GM23248 (cell line): ENCODE measurements around the gene SLC22A12. TPM values are rescaled to one million over a fixed set of nuclear protein-coding genes. Genes with fewer than 3 reads are reported as not detected.

Experiments
- DNase-seq: peaks from one replicate; pipeline ENCODE4 v3.0.0-alpha.2; 2015
- H2AFZ ChIP-seq: fragments of 200-600 bp; sonication (generic); 2 replicates; pipeline ENCODE4 v1.6.1; 2016; ENCODE audit warnings: antibody characterized with exemption
- H3F3A ChIP-seq: fragments of 200-600 bp; sonication (generic); 2 replicates; pipeline ENCODE4 v1.6.1; 2016; ENCODE audit warnings: mild to moderate bottlenecking, antibody characterized with exemption, mixed run types; ENCODE audit not compliant: insufficient read depth
- H3K27ac ChIP-seq: fragments of 200-600 bp; sonication (generic); 2 replicates; pipeline ENCODE4 v1.5.1; 2016; ENCODE audit warnings: mild to moderate bottlenecking
- H3K27me3 ChIP-seq: fragments of 200-600 bp; sonication (generic); replicated peaks from 2 replicates; pipeline ENCODE4 v1.6.1; 2016; ENCODE audit warnings: mild to moderate bottlenecking; ENCODE audit not compliant: insufficient read depth
- H3K36me3 ChIP-seq: fragments of 200-600 bp; sonication (generic); 2 replicates; pipeline ENCODE4 v1.6.1; 2016; ENCODE audit warnings: low read depth, mild to moderate bottlenecking
- H3K4me1 ChIP-seq: fragments of 200-600 bp; sonication (generic); 2 replicates; pipeline ENCODE4 v1.6.1; 2016; ENCODE audit warnings: mild to moderate bottlenecking; ENCODE audit not compliant: insufficient read depth
- H3K4me2 ChIP-seq: fragments of 200-600 bp; sonication (generic); one replicate; pipeline ENCODE4 v1.6.1; 2016; ENCODE audit warnings: mild to moderate bottlenecking; ENCODE audit not compliant: unreplicated experiment
- H3K4me3 ChIP-seq: fragments of 200-600 bp; sonication (generic); 2 replicates; pipeline ENCODE4 v1.5.1; 2016; ENCODE audit warnings: mild to moderate bottlenecking
- H3K79me2 ChIP-seq: fragments of 200-600 bp; sonication (generic); 2 replicates; pipeline ENCODE4 v1.6.1; 2016; ENCODE audit warnings: mild to moderate bottlenecking; ENCODE audit not compliant: insufficient read depth
- H3K9ac ChIP-seq: fragments of 200-600 bp; sonication (generic); 2 replicates; pipeline ENCODE4 v1.6.1; 2016; ENCODE audit warnings: mild to moderate bottlenecking
- H3K9me2 ChIP-seq: fragments of 200-600 bp; sonication (generic); 2 replicates; pipeline ENCODE4 v1.6.1; 2016; ENCODE audit warnings: mixed run types, mild to moderate bottlenecking, moderate library complexity; ENCODE audit not compliant: insufficient read depth
- H3K9me3 ChIP-seq: fragments of 200-600 bp; sonication (generic); one replicate; pipeline ENCODE4 v1.6.1; 2017; ENCODE audit warnings: low read depth
- H4K20me1 ChIP-seq: fragments of 200-600 bp; sonication (generic); 2 replicates; pipeline ENCODE4 v1.6.0; 2016; ENCODE audit not compliant: insufficient read depth
- EZH2 ChIP-seq: fragments of 200-600 bp; sonication (generic); IDR thresholded peaks from 2 replicates; pipeline ENCODE4 v1.6.1; 2018; ENCODE audit warnings: antibody characterized with exemption, mild to moderate bottlenecking; ENCODE audit not compliant: insufficient read depth, poor library complexity, severe bottlenecking
- EZH2phosphoT487 ChIP-seq: fragments of 200-600 bp; sonication (generic); IDR thresholded peaks from 2 replicates; pipeline ENCODE4 v1.6.1; 2018; ENCODE audit warnings: antibody characterized with exemption, moderate library complexity, mild to moderate bottlenecking, low read depth; ENCODE audit not compliant: insufficient read depth
- WGBS, 2 experiments: methylation state at CpG; one replicate each; pipeline ENCODE4 v1.1.6; 2015 to 2017; ENCODE audit warnings: low lambda C conversion rate in 2 of 2, low coverage in 1 of 2; ENCODE audit errors: missing lambda C conversion rate in 2 of 2; 5-methylcytosine and 5-hydroxymethylcytosine counted together
- in situ Hi-C: fragments of 300-500 bp; cut with MboI; formaldehyde crosslinking; loops from 2 replicates; pipeline ENCODE4 v1.15.0; 2020
- polyA plus RNA-seq: library from polyadenylated mRNA; unstranded; fragments of >200 nt; fragmentation: Nextera tagmentation; extraction: Ambion mirVana; gene quantifications from 2 replicates; pipeline ENCODE4 v1.2.1, GENCODE V29; 2016
- total RNA-seq: library from RNA; depleted of rRNA; stranded (reverse); fragments of >200 nt; shearing (Covaris generic); gene quantifications from 2 replicates; pipeline ENCODE4 v1.2.3, GENCODE V29; 2014

Gene SLC22A12
- total and polyA plus RNA-seq, 2 experiments from 2014 or later, result not detected

GRCh38 chr11:64637334-64638017 lies 46.5 kb downstream of the SLC22A12 start:
- 18 to 21% methylated on average over 15 of the region's 15 CpGs for WGBS, 2 experiments
- Histone ChIP-seq H3K9me3 (no peaks in the 10 kb centered on the region), H3K79me2 (no peaks in the 10 kb centered on the region), H2AFZ (no peak overlapping the region), H3K9ac (no peak overlapping the region), H3K4me3 (no peak overlapping the region), H3K4me1 (no peaks in the 10 kb centered on the region), H4K20me1 (no peaks in the 10 kb centered on the region), H3K36me3 (no peaks in the 10 kb centered on the region), H3K9me2 (no peaks in the 10 kb centered on the region), H3F3A (no peaks in the 10 kb centered on the region), H3K27ac (no peak overlapping the region), H3K4me2 (no peak overlapping the region), H3K27me3 (peaks cover 45% of the 10 kb centered on the region)
- in situ Hi-C loops, result no loop called here
- peak; percentile 36 for DNase-seq
- TF ChIP-seq EZH2phosphoT487 (no peak), EZH2 (no peak)

GRCh38 chr11:64638018-64638665 lies 47.1 kb downstream of the SLC22A12 start:
- Histone ChIP-seq H3K79me2 (no peaks in the 10 kb centered on the region), H3K9me3 (no peaks in the 10 kb centered on the region), H3F3A (no peaks in the 10 kb centered on the region), H3K4me2 (no peak overlapping the region), H3K27ac (no peak overlapping the region), H4K20me1 (no peaks in the 10 kb centered on the region), H3K36me3 (no peaks in the 10 kb centered on the region), H3K4me1 (no peaks in the 10 kb centered on the region), H3K9ac (no peak overlapping the region), H3K27me3 (peaks cover 43% of the 10 kb centered on the region), H3K9me2 (no peaks in the 10 kb centered on the region), H2AFZ (no peak overlapping the region), H3K4me3 (no peak overlapping the region)
- WGBS, 2 experiments, result 8 to 11% methylated on average over 36 of the region's 37 CpGs
- TF ChIP-seq EZH2phosphoT487 (no peak), EZH2 (no peak)
- in situ Hi-C loops, result no loop called here
- peak; percentile 18 for DNase-seq

- Histone ChIP-seq H3K4me2 (no peak overlapping the region), H3K36me3 (no peaks in the 10 kb centered on the region), H3K9ac (no peak overlapping the region), H3F3A (no peaks in the 10 kb centered on the region), H3K4me3 (no peak overlapping the region), H3K9me2 (no peaks in the 10 kb centered on the region), H3K9me3 (no peaks in the 10 kb centered on the region), H4K20me1 (no peaks in the 10 kb centered on the region), H3K27ac (no peak overlapping the region), H2AFZ (no peak overlapping the region), H3K4me1 (no peaks in the 10 kb centered on the region), H3K79me2 (no peaks in the 10 kb centered on the region), H3K27me3 (peaks cover 44% of the 10 kb centered on the region)
- whole genome bisulfite sequencing, 2 experiments, result 94 to 95% methylated on average over 2 of the region's 2 CpGs
- no peak for DNase-seq
- in situ Hi-C loops, result no loop called here
- TF ChIP-seq EZH2 (no peak), EZH2phosphoT487 (no peak)
These were observed 47.8 kb downstream of the SLC22A12 start for GRCh38 chr11:64638829-64639228.

GRCh38 chr11:64639885-64640284 lies 48.9 kb downstream of the SLC22A12 start:
- no peak overlapping the region for H3K9ac ChIP-seq
- H3K9me3 ChIP-seq, result no peaks in the 10 kb centered on the region
- H3K36me3 ChIP-seq, result no peaks in the 10 kb centered on the region
- H2AFZ ChIP-seq, result no peak overlapping the region
- H3F3A ChIP-seq, result no peaks in the 10 kb centered on the region
- DNase-seq, result no peak
- H4K20me1 ChIP-seq, result no peaks in the 10 kb centered on the region
- no peaks in the 10 kb centered on the region for H3K4me1 ChIP-seq
- no peaks in the 10 kb centered on the region for H3K9me2 ChIP-seq
- peaks cover 54% of the 10 kb centered on the region for H3K27me3 ChIP-seq
- H3K4me2 ChIP-seq, result no peak overlapping the region
- 58 to 67% methylated on average over 3 to 4 of the region's 4 CpGs for WGBS, 2 experiments
- no peaks in the 10 kb centered on the region for H3K79me2 ChIP-seq
- TF ChIP-seq EZH2, result no peak
- no peak for TF ChIP-seq EZH2phosphoT487
- H3K27ac ChIP-seq, result no peak overlapping the region
- in situ Hi-C loops, result no loop called here
- no peak overlapping the region for H3K4me3 ChIP-seq
